HL-60 (cell line): ENCODE data around the gene FGFR2.

ENCODE experiments used
- CTCF ChIP-seq: IDR thresholded peaks from one replicate; pipeline ENCODE4 v1.5.1; 2011; ENCODE audit warnings: low read length, control low read depth, inconsistent platforms; ENCODE audit not compliant: insufficient read depth
- GABPA ChIP-seq: IDR thresholded peaks from 2 replicates; pipeline ENCODE4 v1.6.1; 2012; ENCODE audit warnings: low read depth
- POLR2AphosphoS5 ChIP-seq: IDR thresholded peaks from 2 replicates; pipeline ENCODE4 v1.6.1; 2012; ENCODE audit warnings: low read depth
- REST ChIP-seq: IDR thresholded peaks from 2 replicates; pipeline ENCODE4 v1.6.1; 2012; ENCODE audit warnings: low read depth; ENCODE audit not compliant: insufficient replicate concordance
- SPI1 ChIP-seq: IDR thresholded peaks from 2 replicates; pipeline ENCODE4 v1.6.1; 2012; ENCODE audit warnings: low read depth, mild to moderate bottlenecking, borderline replicate concordance

GRCh38 chr10:121574519-121575166 is 23.6 kb downstream of the FGFR2 start:
- no peak for TF ChIP-seq CTCF
- no peak for TF ChIP-seq REST
- TF ChIP-seq POLR2AphosphoS5 = no peak
- TF ChIP-seq SPI1 = no peak
- no peak for TF ChIP-seq GABPA
